IMR-90 (cell line): ENCODE results near the gene USP26. TPM values are rescaled to one million over a fixed set of nuclear protein-coding genes. Genes with fewer than 3 reads are reported as not detected.

Experiments used
- ATAC-seq: fragments of 200-7000 bp; cut with Tn5 transposase; 2 replicates; pipeline ENCODE4 v1.9.1; 2020; ENCODE audit warnings: low read depth, mild to moderate bottlenecking, moderate library complexity
- BruUV-seq: library from RNA; stranded (reverse); fragments of 400-500 nt; replicated peaks from 2 replicates; lab custom pipeline; 2021; lab: Mats Ljungman, UMichigan
- CTCF ChIA-PET: fragments of 300-600 bp; formaldehyde crosslinking; extraction: SDS; loops from one replicate; lab custom pipeline; 2021; ENCODE audit warnings: antibody characterized with exemption; lab: Yijun Ruan, JAX
- POLR2A ChIA-PET: fragments of 300-600 bp; sonication (Branson Sonifier 250); formaldehyde crosslinking; loops from one replicate; lab custom pipeline; 2022; ENCODE audit warnings: antibody characterized with exemption; ENCODE audit not compliant: unreplicated experiment; lab: Charles Lee
- DNase-seq: peaks from one replicate; pipeline ENCODE4 v3.0.0; 2013
- H2AFZ ChIP-seq: replicated peaks from 2 replicates; pipeline ENCODE3; 2013; ENCODE audit warnings: low read length, mild to moderate bottlenecking; ENCODE audit not compliant: poor library complexity
- H2AK5ac ChIP-seq: 2 replicates; pipeline ENCODE4 v1.6.1; 2013; ENCODE audit warnings: low read depth, low read length, inconsistent platforms
- H2AK9ac ChIP-seq: replicated peaks from 2 replicates; pipeline ENCODE3; 2013; ENCODE audit warnings: mild to moderate bottlenecking, low read depth, low read length, moderate library complexity; ENCODE audit not compliant: poor library complexity
- H2BK120ac ChIP-seq: 2 replicates; pipeline ENCODE4 v1.6.1; 2013; ENCODE audit warnings: low read depth, low read length, inconsistent platforms
- H2BK15ac ChIP-seq: 3 replicates; pipeline ENCODE4 v1.6.1; 2013; ENCODE audit warnings: low read depth, low read length, inconsistent platforms
- H2BK20ac ChIP-seq: 2 replicates; pipeline ENCODE4 v1.6.1; 2013; ENCODE audit warnings: low read depth, mild to moderate bottlenecking, inconsistent platforms, low read length, moderate library complexity
- H2BK5ac ChIP-seq: 2 replicates; pipeline ENCODE4 v1.6.1; 2013; ENCODE audit warnings: mild to moderate bottlenecking, low read depth, low read length, inconsistent platforms; ENCODE audit not compliant: poor library complexity, severe bottlenecking
- H3K14ac ChIP-seq: replicated peaks from 2 replicates; pipeline ENCODE4 v1.6.1; 2013; ENCODE audit warnings: low read depth, low read length, inconsistent platforms
- H3K18ac ChIP-seq: 2 replicates; pipeline ENCODE4 v1.6.1; 2013; ENCODE audit warnings: low read depth, low read length, control low read depth
- H3K23ac ChIP-seq: 2 replicates; pipeline ENCODE4 v1.6.1; 2013; ENCODE audit warnings: low read depth, low read length, inconsistent platforms
- H3K27ac ChIP-seq: 2 replicates; pipeline ENCODE4 v1.5.1; 2013; ENCODE audit warnings: mild to moderate bottlenecking, control low read depth, low read length; ENCODE audit not compliant: insufficient read depth
- H3K27me3 ChIP-seq: 2 replicates; pipeline ENCODE4 v1.6.1; 2013; ENCODE audit warnings: low read length; ENCODE audit not compliant: control insufficient read depth, insufficient read depth
- H3K36me3 ChIP-seq: 2 replicates; pipeline ENCODE4 v1.6.1; 2013; ENCODE audit warnings: low read length, mixed read lengths; ENCODE audit not compliant: control insufficient read depth, insufficient read depth
- H3K4ac ChIP-seq: 2 replicates; pipeline ENCODE4 v1.6.1; 2013; ENCODE audit warnings: low read depth, low read length, inconsistent platforms
- H3K4me1 ChIP-seq: 2 replicates; pipeline ENCODE4 v1.6.1; 2013; ENCODE audit warnings: low read length, mixed read lengths; ENCODE audit not compliant: control insufficient read depth, insufficient read depth
- H3K4me2 ChIP-seq: 2 replicates; pipeline ENCODE4 v1.6.1; 2013; ENCODE audit warnings: low read depth, mild to moderate bottlenecking, control low read depth, low read length, moderate library complexity
- H3K4me3 ChIP-seq: 2 replicates; pipeline ENCODE4 v1.5.1; 2013; ENCODE audit warnings: low read depth, mild to moderate bottlenecking, control low read depth, low read length, moderate library complexity; ENCODE audit not compliant: insufficient read depth
- H3K56ac ChIP-seq: 2 replicates; pipeline ENCODE4 v1.6.1; 2013; ENCODE audit warnings: low read length, inconsistent platforms; ENCODE audit not compliant: insufficient read depth; ENCODE audit errors: extremely low read depth
- H3K79me1 ChIP-seq, 2 experiments: 2 replicates each; pipeline ENCODE4 v1.6.1; 2013; ENCODE audit warnings: low read length in 2 of 2, inconsistent platforms in 1 of 2, low read depth in 1 of 2
- H3K9ac ChIP-seq: 2 replicates; pipeline ENCODE4 v1.6.1; 2013; ENCODE audit warnings: low read depth, low read length, control low read depth
- H3K9me1 ChIP-seq: 2 replicates; pipeline ENCODE4 v1.6.1; 2013; ENCODE audit warnings: low read length, inconsistent platforms; ENCODE audit not compliant: insufficient read depth
- H3K9me3 ChIP-seq: 2 replicates; pipeline ENCODE4 v1.6.1; 2013; ENCODE audit warnings: low read length; ENCODE audit not compliant: control insufficient read depth, insufficient read depth
- H4K20me1 ChIP-seq: 2 replicates; pipeline ENCODE4 v1.6.1; 2013; ENCODE audit warnings: low read length, inconsistent platforms; ENCODE audit not compliant: insufficient read depth
- H4K5ac ChIP-seq: 2 replicates; pipeline ENCODE4 v1.6.1; 2013; ENCODE audit warnings: mild to moderate bottlenecking, low read depth, low read length, control low read depth
- H4K8ac ChIP-seq, 2 experiments: 2 replicates each; pipeline ENCODE4 v1.6.1; 2013; ENCODE audit warnings: low read depth in 2 of 2, low read length in 2 of 2, control low read depth in 1 of 2, inconsistent platforms in 1 of 2
- H4K91ac ChIP-seq: 2 replicates; pipeline ENCODE4 v1.6.1; 2013; ENCODE audit warnings: low read depth, low read length, inconsistent platforms; ENCODE audit not compliant: insufficient read depth
- BHLHE40 ChIP-seq: fragments of 150-350 bp; IDR thresholded peaks from 2 replicates; pipeline ENCODE4 v1.6.1; 2016; ENCODE audit warnings: mild to moderate bottlenecking, low read depth, low read length
- ELK1 ChIP-seq: fragments of 150-350 bp; IDR thresholded peaks from 2 replicates; pipeline ENCODE4 v1.6.1; 2016; ENCODE audit warnings: low read depth, mild to moderate bottlenecking, low read length, moderate library complexity, borderline replicate concordance
- MAZ ChIP-seq: IDR thresholded peaks from 2 replicates; pipeline ENCODE4 v1.6.1; 2012; ENCODE audit warnings: low read depth, mild to moderate bottlenecking, low read length, improper control_type of control experiment, moderate library complexity, borderline replicate concordance
- MXI1 ChIP-seq: IDR thresholded peaks from 2 replicates; pipeline ENCODE4 v1.6.1; 2012; ENCODE audit warnings: low read depth, mild to moderate bottlenecking, low read length, moderate library complexity, borderline replicate concordance
- NFE2L2 ChIP-seq: fragments of 150-350 bp; IDR thresholded peaks from 2 replicates; pipeline ENCODE4 v1.6.1; 2016; ENCODE audit warnings: low read depth, mild to moderate bottlenecking, low read length
- RAD21 ChIP-seq: IDR thresholded peaks from 2 replicates; pipeline ENCODE4 v1.6.1; 2012; ENCODE audit warnings: low read length, improper control_type of control experiment
- WGBS, 2 experiments: methylation state at CpG; one replicate each; pipeline versions ENCODE4 v1.1.5 to v1.1.7; 2013; ENCODE audit warnings: missing lambda C conversion rate in 2 of 2; ENCODE audit not compliant: insufficient read length in 1 of 2; ENCODE audit errors: extremely low coverage in 2 of 2; 5-methylcytosine and 5-hydroxymethylcytosine counted together
- dilution Hi-C: fragments of 300-500 bp; cut with HindIII; formaldehyde crosslinking; loops from one replicate; pipeline ENCODE4 v1.14.3; 2018; ENCODE audit warnings: low sequenced_read_pairs; ENCODE audit not compliant: unreplicated experiment
- in situ Hi-C: fragments of 300-500 bp; cut with MboI; formaldehyde crosslinking; loops from 3 replicates; pipeline ENCODE4 v1.14.3; 2019; ENCODE audit warnings: low sequenced_read_pairs, inconsistent platforms, mixed read lengths
- intact Hi-C: fragments of 100-400 bp; cut with micrococcal nuclease; formaldehyde crosslinking; loops from 2 replicates; pipeline ENCODE4 v1.10.0; 2022
- polyA plus RNA-seq, 3 experiments: library from polyadenylated mRNA; depleted of rRNA; stranded (reverse); fragments of >200 nt; gene quantifications; 2 replicates each; pipeline ENCODE4 v1.2.3, GENCODE V29; 2012; ENCODE audit warnings: low replicate concordance in 1 of 3
- total RNA-seq: library from RNA; depleted of rRNA; stranded (reverse); fragments of >200 nt; gene quantifications from 2 replicates; pipeline ENCODE4 v1.2.3, GENCODE V29; 2012

The USP26 gene
- total and polyA plus RNA-seq, 2 of the 4 experiments (the other 2 are of a cell fraction): not detected

GRCh38 chrX:133005616-133006015, 91.3 kb downstream of the USP26 start:
- in situ Hi-C loops: no loop called here
- Histone ChIP-seq H2BK120ac (no peak overlapping the region), H2BK20ac (no peak overlapping the region), H3K4me3 (no peak overlapping the region), H3K36me3 (no peaks in the 10 kb centered on the region), H3K27ac (no peak overlapping the region), H3K9me3 (peaks cover 2% of the 10 kb centered on the region; the same call in 1 of the 2 replicates), H3K4me2 (no peak overlapping the region), H4K8ac (no peak overlapping the region), H3K14ac (no peak overlapping the region), H3K56ac (no peak overlapping the region), H2AFZ (no peak overlapping the region), H3K4me1 (no peaks in the 10 kb centered on the region), H4K20me1 (no peaks in the 10 kb centered on the region), H2BK5ac (no peak overlapping the region), H3K9me1 (no peaks in the 10 kb centered on the region), H3K23ac (no peak overlapping the region), H4K91ac (no peak overlapping the region), H3K27me3 (no peaks in the 10 kb centered on the region), H4K5ac (no peak overlapping the region), H2AK5ac (no peak overlapping the region), H2BK15ac (no peak overlapping the region), H3K4ac (no peak overlapping the region), H3K79me1 (no peaks in the 10 kb centered on the region), H3K18ac (no peak overlapping the region), H2AK9ac (no peak overlapping the region), H3K9ac (no peak overlapping the region)
- TF ChIP-seq NFE2L2 (no peak), RAD21 (no peak), MAZ (no peak), BHLHE40 (no peak), MXI1 (no peak), ELK1 (no peak)
- no TSS peak for BruUV-seq
- no peak for ATAC-seq
- CTCF ChIA-PET: interaction anchor here (0.8 to 1.4 kb wide), 3 partner anchors 15 to 660 kb away, joined by 3 to 5 read pairs (median 4); no protein-coding TSS in a partner anchor
- intact Hi-C loops: loop anchor here (1.0 kb wide), 1 partner anchor 665 kb away; no protein-coding TSS in a partner anchor
- no CpG with 5 or more reads among the region's 1 CpG for WGBS, 2 experiments
- dilution Hi-C loops: no loop called here
- POLR2A ChIA-PET: no interaction called here
- DNase-seq: no peak
